ENCODE data around the gene ZNF837.

The ZNF837 gene

DNA sequence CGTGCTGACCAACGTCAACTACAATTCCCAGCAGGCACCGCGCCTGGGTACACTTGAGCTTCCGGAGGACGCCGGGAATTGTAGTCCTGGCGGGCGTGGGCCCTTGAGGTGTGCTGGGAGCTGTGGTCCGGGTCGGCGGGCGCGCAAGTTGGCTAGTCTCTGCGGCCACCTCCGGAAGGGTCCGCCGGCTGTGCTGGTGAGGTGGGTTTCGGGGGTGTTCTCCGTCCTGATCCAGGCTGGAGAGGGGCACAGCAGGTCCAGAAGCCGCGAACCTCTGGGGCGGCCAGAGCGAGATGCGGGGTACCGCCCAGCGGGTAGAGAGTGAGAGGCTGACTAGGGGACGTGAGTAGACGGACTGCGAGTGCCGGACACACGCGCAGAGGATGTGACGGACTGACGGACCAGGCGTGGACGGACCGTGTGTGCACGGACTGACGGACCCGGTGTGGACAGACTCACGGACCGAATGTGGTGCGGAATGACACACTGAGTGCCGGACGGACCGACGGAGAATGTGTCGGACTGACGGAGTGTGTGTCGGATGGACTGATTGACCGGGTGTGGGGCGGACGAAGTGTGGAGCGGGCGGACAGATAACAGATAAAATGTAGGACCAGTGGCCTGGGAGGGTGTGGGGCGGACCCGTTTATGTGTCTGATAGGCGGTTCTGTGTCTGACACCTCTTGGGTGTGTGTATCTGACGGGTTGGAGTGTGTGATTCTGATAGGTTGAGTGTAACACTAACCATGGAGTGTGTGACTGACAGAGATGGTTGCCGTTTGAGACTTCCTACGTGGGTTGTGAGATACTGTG is 53.7 kb downstream of the ZNF837 start, which contains the start of gene ZSCAN22:
TSS of gene ZSCAN22 (plus strand) at position 81 of the 813 bp plus-strand sequence. CDS start 7,809 bp downstream, outside the sequence.
- H3K36me3 ChIP-seq (ENCODE audit: insufficient read depth, low read length): no peaks in the 10 kb centered on the region
- TF ChIP-seq FOXP2 (optimal IDR thresholded peaks at IDR 0.05; ENCODE audit: control extremely low read depth, extremely low read length, insufficient read depth) (no peak), POLR2AphosphoS5 (IDR thresholded peaks at IDR 0.05; ENCODE audit: borderline replicate concordance, low read depth, low read length) (peak; percentile 10; the same call in 1 of the 2 replicates), EZH2 (IDR thresholded peaks at IDR 0.05) (no peak)
- no peak for DNase-seq (ENCODE audit: low read depth, low spot score)
- H3K9me3 ChIP-seq (ENCODE audit: low read depth, low read length): no peaks in the 10 kb centered on the region
- H3K4me3 ChIP-seq: peak within 1 kb of the TSS; percentile 99
- no peak within 1 kb of the TSS for H3K27ac ChIP-seq
- H3K9ac ChIP-seq (ENCODE audit: insufficient read length): peak within 1 kb of the TSS; percentile 85

DNA sequence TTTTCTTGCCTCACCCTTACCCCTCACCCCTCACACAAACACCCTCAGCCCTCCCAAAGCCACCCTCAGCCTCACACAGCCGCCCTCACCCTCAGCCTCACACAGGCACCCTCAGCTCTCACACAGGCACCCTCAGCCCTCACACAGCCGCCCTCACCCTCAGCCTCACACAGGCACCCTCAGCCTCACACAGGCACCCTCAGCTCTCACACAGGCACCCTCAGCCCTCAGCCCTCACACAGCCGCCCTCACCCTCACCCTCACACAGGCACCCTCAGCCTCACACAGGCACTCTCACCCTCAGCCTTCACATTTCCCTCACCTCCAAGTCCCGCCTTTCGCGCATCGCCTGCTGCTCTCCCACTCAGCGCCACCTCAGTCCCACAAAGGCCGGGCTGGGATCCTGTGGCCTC is 54.3 kb downstream of the ZNF837 start:
- TF ChIP-seq POLR2AphosphoS5 (IDR thresholded peaks at IDR 0.05; ENCODE audit: borderline replicate concordance, low read depth, low read length): 0 out of 2 replicates have a peak, but pooled peaks have one; percentile 80
- TF ChIP-seq EZH2 (IDR thresholded peaks at IDR 0.05): no peak
- no peak for TF ChIP-seq FOXP2 (optimal IDR thresholded peaks at IDR 0.05; ENCODE audit: control extremely low read depth, extremely low read length, insufficient read depth)
- Histone ChIP-seq H3K9me3 (ENCODE audit: low read depth, low read length) (no peaks in the 10 kb centered on the region), H3K4me3 (peak overlapping the region; percentile 99), H3K27ac (no peak overlapping the region), H3K9ac (ENCODE audit: insufficient read length) (peak overlapping the region; percentile 85), H3K36me3 (ENCODE audit: insufficient read depth, low read length) (no peaks in the 10 kb centered on the region)
- DNase-seq (ENCODE audit: low read depth, low spot score): peak; percentile 20

DNA sequence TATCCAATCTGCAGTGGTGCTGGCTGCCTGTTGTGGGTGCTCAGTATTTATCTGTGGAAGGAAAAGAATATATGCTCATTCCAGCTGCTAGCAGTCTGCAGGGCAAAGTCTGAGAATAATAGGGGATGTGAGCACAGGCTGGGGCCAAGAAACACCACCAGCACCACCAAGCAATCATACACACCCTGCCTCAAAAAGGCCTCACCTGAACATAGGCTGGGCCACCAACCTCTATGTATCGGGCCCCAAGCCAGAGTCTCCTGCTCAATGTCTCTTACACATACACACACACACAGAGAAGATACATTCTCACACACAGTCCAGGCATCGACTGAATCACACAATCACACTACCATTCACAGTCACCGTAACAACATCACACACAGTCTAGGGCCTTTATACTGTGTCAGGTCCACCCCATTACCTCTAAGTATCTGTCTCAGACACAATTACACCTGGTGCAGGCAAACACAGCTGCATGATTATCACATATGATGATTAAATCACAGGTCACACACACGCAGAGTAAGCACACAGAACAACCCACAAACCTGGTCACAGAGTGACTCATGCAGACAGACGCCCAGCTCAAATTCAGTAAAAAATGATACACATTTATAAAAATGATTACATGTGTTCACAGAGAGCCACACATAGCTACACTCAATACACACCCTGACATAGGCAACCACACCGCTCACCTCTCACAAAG is 55.4 kb downstream of the ZNF837 start:
- Histone ChIP-seq H3K27ac (no peak overlapping the region), H3K9ac (ENCODE audit: insufficient read length) (peak overlapping the region; percentile 85), H3K4me3 (peak overlapping the region; percentile 99), H3K9me3 (ENCODE audit: low read depth, low read length) (no peaks in the 10 kb centered on the region), H3K36me3 (ENCODE audit: insufficient read depth, low read length) (no peaks in the 10 kb centered on the region)
- DNase-seq (ENCODE audit: low read depth, low spot score): no peak
- TF ChIP-seq EZH2 (IDR thresholded peaks at IDR 0.05): no peak
- no peak for TF ChIP-seq POLR2AphosphoS5 (IDR thresholded peaks at IDR 0.05; ENCODE audit: borderline replicate concordance, low read depth, low read length)
- TF ChIP-seq FOXP2 (optimal IDR thresholded peaks at IDR 0.05; ENCODE audit: control extremely low read depth, extremely low read length, insufficient read depth): no peak

DNA sequence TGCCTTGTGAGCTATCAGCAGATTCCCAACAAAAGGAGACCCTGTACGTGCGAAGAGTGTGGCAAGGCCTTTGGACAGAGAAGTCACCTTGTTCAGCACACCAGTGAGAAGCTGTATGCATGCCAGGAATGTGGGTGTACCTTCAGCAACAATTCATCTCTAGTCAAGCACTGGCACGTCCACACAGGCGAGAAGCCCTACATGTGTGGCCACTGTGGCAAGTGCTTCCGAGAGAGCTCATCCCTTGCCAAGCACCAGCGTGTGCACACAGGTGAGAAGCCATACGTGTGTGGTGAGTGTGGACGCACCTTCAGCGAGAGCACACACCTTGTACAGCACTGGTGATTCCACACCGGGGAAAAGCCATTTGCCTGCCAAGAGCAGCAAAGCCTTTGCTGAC is 61.6 kb downstream of the ZNF837 start:
- no peaks in the 10 kb centered on the region for H3K9me3 ChIP-seq (ENCODE audit: low read depth, low read length)
- H3K36me3 ChIP-seq (ENCODE audit: insufficient read depth, low read length): peaks cover 10% of the 10 kb centered on the region
- no peak for DNase-seq (ENCODE audit: low read depth, low spot score)
- H3K9ac ChIP-seq (ENCODE audit: insufficient read length): no peak overlapping the region
- TF ChIP-seq FOXP2 (optimal IDR thresholded peaks at IDR 0.05; ENCODE audit: control extremely low read depth, extremely low read length, insufficient read depth) (no peak), POLR2AphosphoS5 (IDR thresholded peaks at IDR 0.05; ENCODE audit: borderline replicate concordance, low read depth, low read length) (no peak), EZH2 (IDR thresholded peaks at IDR 0.05) (no peak)
- H3K4me3 ChIP-seq: no peak overlapping the region
- H3K27ac ChIP-seq: no peak overlapping the region

DNA sequence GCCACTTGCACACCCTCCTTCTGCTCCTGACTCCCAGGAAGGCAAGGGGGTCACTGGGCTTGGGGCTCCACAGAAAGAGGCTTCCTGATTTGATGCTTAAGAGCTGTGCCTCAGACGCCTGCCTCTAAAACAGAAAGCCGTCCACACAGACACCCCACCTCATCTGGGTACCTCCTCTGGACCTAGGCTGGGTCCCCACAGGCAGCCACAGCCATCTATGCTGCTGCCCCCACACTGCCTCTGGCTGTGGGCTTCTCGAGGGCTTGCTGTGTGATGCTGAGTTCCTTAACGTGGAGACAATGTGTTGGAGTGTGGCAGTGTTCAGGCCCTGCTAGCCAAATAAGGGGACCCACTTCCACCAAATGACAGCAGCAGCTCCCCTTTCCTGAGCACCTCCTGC is 62.5 kb downstream of the ZNF837 start:
- Histone ChIP-seq H3K9me3 (ENCODE audit: low read depth, low read length) (no peaks in the 10 kb centered on the region), H3K36me3 (ENCODE audit: insufficient read depth, low read length) (peaks cover 17% of the 10 kb centered on the region), H3K4me3 (no peak overlapping the region), H3K9ac (ENCODE audit: insufficient read length) (no peak overlapping the region), H3K27ac (no peak overlapping the region)
- DNase-seq (ENCODE audit: low read depth, low spot score): no peak
- TF ChIP-seq EZH2 (IDR thresholded peaks at IDR 0.05): no peak
- TF ChIP-seq FOXP2 (optimal IDR thresholded peaks at IDR 0.05; ENCODE audit: control extremely low read depth, extremely low read length, insufficient read depth): no peak
- no peak for TF ChIP-seq POLR2AphosphoS5 (IDR thresholded peaks at IDR 0.05; ENCODE audit: borderline replicate concordance, low read depth, low read length)

Measured in SK-N-MC (cell line).